Endothelial cell of umbilical vein (primary cell): Measurements from ENCODE around the gene AWAT2. TPM values are rescaled to one million over a fixed set of nuclear protein-coding genes. Genes with fewer than 3 reads are reported as not detected.

Source experiments
- BruUV-seq: library from RNA; stranded (reverse); fragments of 400-500 nt; replicated peaks from 2 replicates; lab custom pipeline; 2021; lab: Mats Ljungman, UMichigan
- CTCF ChIA-PET: fragments of 300-600, 350-600 bp; sonication (Branson Sonifier 250); formaldehyde crosslinking; loops from one replicate; lab custom pipeline; 2021; ENCODE audit warnings: antibody characterized with exemption, inconsistent platforms; lab: Charles Lee
- POLR2A ChIA-PET: fragments of 300-600, 350-600 bp; sonication (Branson Sonifier 250); formaldehyde crosslinking; loops from one replicate; lab custom pipeline; 2021; ENCODE audit warnings: antibody characterized with exemption, inconsistent platforms; lab: Charles Lee
- DNase-seq: peaks from one replicate; pipeline ENCODE4 v3.0.0-alpha.2; 2011; ENCODE audit warnings: low read depth, low spot score
- FAIRE-seq: peaks from 2 replicates; lab custom pipeline; 2011; peaks lifted over from hg19 to GRCh38; lab: Jason Lieb, UNC
- H2AFZ ChIP-seq: 2 replicates; pipeline ENCODE4 v1.6.0; 2012; ENCODE audit warnings: low read depth, low read length, control low read depth, inconsistent platforms
- H3K27ac ChIP-seq: 2 replicates; pipeline ENCODE4 v1.5.1; 2011; ENCODE audit warnings: low read depth, mild to moderate bottlenecking, control low read depth, low read length, moderate library complexity; ENCODE audit not compliant: insufficient read depth
- H3K27me3 ChIP-seq, 2 experiments: 2 replicates each; pipeline versions ENCODE4 v1.6.0 to v1.6.1; 2011; ENCODE audit warnings: low read length in 2 of 2, mixed read lengths in 1 of 2; ENCODE audit not compliant: control insufficient read depth in 2 of 2, insufficient read depth in 2 of 2
- H3K36me3 ChIP-seq, 2 experiments: 2 replicates in 1 of 2; 3 replicates in 1 of 2; pipeline ENCODE4 v1.5.1; 2011; ENCODE audit warnings: low read length in 2 of 2, mild to moderate bottlenecking in 1 of 2, moderate library complexity in 1 of 2; ENCODE audit not compliant: control insufficient read depth in 2 of 2, insufficient read depth in 2 of 2; ENCODE audit errors: extremely low read depth in 1 of 2
- H3K4me1 ChIP-seq: 3 replicates; pipeline ENCODE4 v1.5.1; 2011; ENCODE audit warnings: mild to moderate bottlenecking, low read length; ENCODE audit not compliant: control insufficient read depth, insufficient read depth; ENCODE audit errors: extremely low read depth
- H3K4me2 ChIP-seq: 2 replicates; pipeline ENCODE4 v1.6.1; 2011; ENCODE audit warnings: low read length, control low read depth, mixed read lengths; ENCODE audit not compliant: insufficient read depth
- H3K4me3 ChIP-seq, 3 experiments: fragments of 200-600 bp in 1 of 3; sonication (generic), shearing (Covaris generic) in 1 of 3; replicated peaks in 1 of 3; 2 replicates each; pipeline ENCODE4 v1.5.1; 2011 to 2016; ENCODE audit warnings: control low read depth in 3 of 3, low read length in 3 of 3, mild to moderate bottlenecking in 2 of 3, inconsistent platforms in 1 of 3, low read depth in 1 of 3, moderate library complexity in 1 of 3; ENCODE audit not compliant: insufficient read depth in 1 of 3
- H3K79me2 ChIP-seq: 2 replicates; pipeline ENCODE4 v1.6.0; 2012; ENCODE audit warnings: low read length, inconsistent platforms; ENCODE audit not compliant: control insufficient read depth, insufficient read depth
- H3K9ac ChIP-seq: replicated peaks from 2 replicates; pipeline ENCODE3; 2011; ENCODE audit warnings: low read length, control low read depth; ENCODE audit not compliant: insufficient read depth; ENCODE audit errors: extremely low read depth
- H3K9me1 ChIP-seq: replicated peaks from 3 replicates; pipeline ENCODE4 v1.6.0; 2011; ENCODE audit warnings: mild to moderate bottlenecking, low read length; ENCODE audit not compliant: control insufficient read depth, insufficient read depth; ENCODE audit errors: extremely low read depth
- H3K9me3 ChIP-seq: replicated peaks from 2 replicates; pipeline ENCODE4 v1.5.1; 2012; ENCODE audit warnings: low read length, inconsistent platforms; ENCODE audit not compliant: control insufficient read depth, insufficient read depth
- H4K20me1 ChIP-seq: replicated peaks from 2 replicates; pipeline ENCODE3; 2011; ENCODE audit warnings: mild to moderate bottlenecking, low read length; ENCODE audit not compliant: control insufficient read depth, insufficient read depth; ENCODE audit errors: extremely low read depth
- EZH2 ChIP-seq: IDR thresholded peaks from 2 replicates; pipeline ENCODE4 v1.6.1; 2012; ENCODE audit warnings: borderline replicate concordance, low read depth, mild to moderate bottlenecking, moderate library complexity, low read length, inconsistent platforms; ENCODE audit not compliant: severe bottlenecking
- FOS ChIP-seq: IDR thresholded peaks from 2 replicates; pipeline ENCODE4 v1.6.1; 2011; ENCODE audit warnings: mild to moderate bottlenecking, low read length, moderate library complexity, borderline replicate concordance; ENCODE audit not compliant: insufficient read depth
- GATA2 ChIP-seq: IDR thresholded peaks from 2 replicates; pipeline ENCODE4 v1.7.0; 2011; ENCODE audit warnings: low read depth, mild to moderate bottlenecking, moderate library complexity, mixed read lengths, low read length; ENCODE audit not compliant: insufficient read length, insufficient read depth
- JUN ChIP-seq: IDR thresholded peaks from 2 replicates; pipeline ENCODE4 v1.6.1; 2011; ENCODE audit warnings: borderline replicate concordance, low read depth; ENCODE audit not compliant: insufficient read length, insufficient read depth
- MYC ChIP-seq: IDR thresholded peaks from one replicate; pipeline ENCODE4 v1.6.1; 2011; ENCODE audit warnings: mild to moderate bottlenecking, low read depth, low read length
- POLR2A ChIP-seq: IDR thresholded peaks from 2 replicates; pipeline ENCODE4 v1.6.1; 2012; ENCODE audit warnings: low read depth, mild to moderate bottlenecking, control low read depth, low read length
- POLR2AphosphoS5 ChIP-seq: IDR thresholded peaks from 2 replicates; pipeline ENCODE4 v1.6.1; 2012; ENCODE audit warnings: low read depth, mild to moderate bottlenecking, control low read depth, low read length, moderate library complexity; ENCODE audit not compliant: insufficient read depth
- dilution Hi-C: fragments of 300-500 bp; cut with MboI; formaldehyde crosslinking; loops from one replicate; pipeline ENCODE4 v1.15.0; 2019; ENCODE audit warnings: low sequenced_read_pairs; ENCODE audit not compliant: extremely low pct_ligation_motif_present
- intact Hi-C: fragments of 100-400 bp; cut with micrococcal nuclease; formaldehyde crosslinking; loops from one replicate; pipeline ENCODE4 v1.10.0; 2022
- polyA plus RNA-seq, 4 experiments: library from polyadenylated mRNA; depleted of rRNA in 3 of 4; stranded (reverse) in 3 of 4; unstranded in 1 of 4; fragments of >200 nt; gene quantifications; 2 replicates each; pipeline versions ENCODE4 v1.2.1 to v1.2.3, GENCODE V29; 2011 to 2012; ENCODE audit warnings: missing spikeins in 1 of 4
- total RNA-seq: library from RNA; stranded (reverse); gene quantifications from 2 replicates; pipeline ENCODE4 v1.2.3, GENCODE V29; 2021
- TF ChIP-seq, protein P1 (sequence below): IDR thresholded peaks from 2 replicates; pipeline ENCODE4 v1.6.1; 2011; ENCODE audit not compliant: insufficient read depth, insufficient read length
- TF ChIP-seq, protein P2 (sequence below), 2 donors: IDR thresholded peaks; 1 replicate in 1 of 2; 2 replicates in 1 of 2; pipeline ENCODE4 v1.5.1; 2011; ENCODE audit warnings: low read length in 2 of 2, mild to moderate bottlenecking in 2 of 2, moderate library complexity in 2 of 2, control low read depth in 1 of 2, inconsistent platforms in 1 of 2, low read depth in 1 of 2; ENCODE audit not compliant: insufficient read depth in 1 of 2; ENCODE audit errors: extremely low read depth in 1 of 2

Gene AWAT2
- total and polyA plus RNA-seq, 2 donors (not counting 3 experiments of a cell fraction or from before 2014, with no cell fraction given), result 0.20 to 0.29 TPM

DNA sequence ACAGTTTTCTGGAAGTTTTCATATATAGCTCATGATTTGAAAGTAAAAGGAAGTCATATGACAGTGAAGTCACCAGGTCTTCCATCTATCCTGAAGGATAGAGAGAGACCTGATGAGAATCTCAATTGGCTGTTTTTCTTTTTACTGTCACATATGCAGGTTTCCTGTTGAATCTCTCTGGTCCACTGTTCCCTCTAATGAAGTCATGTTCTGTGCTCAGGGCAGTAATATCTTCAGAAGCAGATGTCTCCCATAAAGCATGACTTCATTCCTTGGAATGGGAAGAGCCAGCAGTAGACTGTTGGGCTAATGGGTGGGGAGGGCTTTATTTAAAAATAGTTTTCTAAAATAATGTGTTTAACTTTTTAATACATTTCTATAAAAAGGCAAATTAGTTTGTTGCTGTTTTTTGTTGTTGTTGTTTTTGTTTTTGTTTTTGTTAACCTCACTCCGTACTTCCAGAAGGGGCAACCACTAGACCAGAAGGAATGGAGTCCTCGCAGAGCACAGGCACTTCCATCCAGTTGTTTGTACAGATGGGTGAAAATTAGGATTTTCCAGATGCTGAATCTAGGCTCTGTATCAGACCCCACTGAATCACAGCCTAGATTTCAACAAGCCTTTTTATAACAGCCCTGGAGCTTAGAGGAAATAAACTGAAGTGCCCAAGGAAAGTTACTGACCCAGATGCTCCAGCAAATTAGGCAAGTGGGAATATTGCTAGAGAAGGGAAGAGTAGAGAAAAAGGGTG is 54.2 kb downstream of the AWAT2 start:
- H3K27ac ChIP-seq, result no peak overlapping the region
- H3K4me2 ChIP-seq, result no peak overlapping the region
- no peaks in the 10 kb centered on the region for H3K27me3 ChIP-seq
- BruUV-seq, result no TSS peak
- CTCF ChIA-PET, result no interaction called here
- H3K4me3 ChIP-seq, result no peak overlapping the region
- H3K9me3 ChIP-seq, result no peaks in the 10 kb centered on the region
- H3K9ac ChIP-seq, result no peak overlapping the region
- H3K4me1 ChIP-seq, result no peaks in the 10 kb centered on the region
- H2AFZ ChIP-seq, result no peak overlapping the region
- DNase-seq, result no peak
- H4K20me1 ChIP-seq, result no peaks in the 10 kb centered on the region
- H3K9me1 ChIP-seq, result no peaks in the 10 kb centered on the region
- dilution Hi-C loops, result no loop called here
- intact Hi-C loops, result no loop called here
- H3K36me3 ChIP-seq, result no peaks in the 10 kb centered on the region
- no peaks in the 10 kb centered on the region for H3K79me2 ChIP-seq
- POLR2A ChIA-PET, result no interaction called here
- no peak for FAIRE-seq
- TF ChIP-seq MYC, result no peak
- TF ChIP-seq, protein P1, sequence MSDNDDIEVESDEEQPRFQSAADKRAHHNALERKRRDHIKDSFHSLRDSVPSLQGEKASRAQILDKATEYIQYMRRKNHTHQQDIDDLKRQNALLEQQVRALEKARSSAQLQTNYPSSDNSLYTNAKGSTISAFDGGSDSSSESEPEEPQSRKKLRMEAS, result no peak
- TF ChIP-seq EZH2, result no peak
- TF ChIP-seq, protein P2, sequence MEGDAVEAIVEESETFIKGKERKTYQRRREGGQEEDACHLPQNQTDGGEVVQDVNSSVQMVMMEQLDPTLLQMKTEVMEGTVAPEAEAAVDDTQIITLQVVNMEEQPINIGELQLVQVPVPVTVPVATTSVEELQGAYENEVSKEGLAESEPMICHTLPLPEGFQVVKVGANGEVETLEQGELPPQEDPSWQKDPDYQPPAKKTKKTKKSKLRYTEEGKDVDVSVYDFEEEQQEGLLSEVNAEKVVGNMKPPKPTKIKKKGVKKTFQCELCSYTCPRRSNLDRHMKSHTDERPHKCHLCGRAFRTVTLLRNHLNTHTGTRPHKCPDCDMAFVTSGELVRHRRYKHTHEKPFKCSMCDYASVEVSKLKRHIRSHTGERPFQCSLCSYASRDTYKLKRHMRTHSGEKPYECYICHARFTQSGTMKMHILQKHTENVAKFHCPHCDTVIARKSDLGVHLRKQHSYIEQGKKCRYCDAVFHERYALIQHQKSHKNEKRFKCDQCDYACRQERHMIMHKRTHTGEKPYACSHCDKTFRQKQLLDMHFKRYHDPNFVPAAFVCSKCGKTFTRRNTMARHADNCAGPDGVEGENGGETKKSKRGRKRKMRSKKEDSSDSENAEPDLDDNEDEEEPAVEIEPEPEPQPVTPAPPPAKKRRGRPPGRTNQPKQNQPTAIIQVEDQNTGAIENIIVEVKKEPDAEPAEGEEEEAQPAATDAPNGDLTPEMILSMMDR (IDR thresholded peaks at IDR 0.05; ENCODE audit: extremely low read depth in 1 of 2, insufficient read depth in 1 of 2, low read depth in 1 of 2, low read length in 2 of 2), result no peak
- no peak for TF ChIP-seq FOS
- no peak for TF ChIP-seq POLR2AphosphoS5
- TF ChIP-seq GATA2, result no peak
- no peak for TF ChIP-seq JUN
- no peak for TF ChIP-seq POLR2A
